ENCODE data around the gene GREM2.

DNA sequence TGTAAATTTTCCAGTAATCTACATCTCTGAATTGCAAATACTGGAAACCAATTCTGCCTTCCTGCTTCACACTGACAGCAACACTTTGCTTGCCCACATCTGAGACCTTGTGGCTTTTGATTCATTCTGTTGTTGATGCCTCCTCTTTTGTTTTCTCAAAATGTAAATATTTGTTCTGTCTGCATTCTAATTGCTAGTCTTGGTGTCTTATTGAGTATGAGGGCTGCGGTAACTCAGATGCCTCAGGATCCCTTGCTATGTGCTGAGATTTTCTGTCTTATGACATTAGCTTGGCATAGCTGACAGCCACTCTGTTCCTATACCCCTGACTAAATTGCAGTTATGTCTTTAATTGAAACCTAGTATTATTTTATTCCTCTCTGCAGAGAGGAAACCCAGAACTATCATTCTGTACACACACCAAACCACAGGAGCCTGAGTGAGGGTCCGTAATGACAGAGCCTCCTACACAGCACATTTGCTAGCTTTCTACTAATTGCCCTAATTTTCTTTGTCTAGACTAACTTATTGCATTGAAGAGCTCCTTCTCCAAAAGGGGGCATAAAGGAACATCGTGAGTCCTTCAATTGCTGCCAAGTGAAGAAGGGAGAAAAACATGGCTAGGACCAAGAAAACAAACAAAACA is 72.1 kb downstream of the GREM2 start:
- TF ChIP-seq CTCF (IDR thresholded peaks at IDR 0.05) = no peak
- no peak for TF ChIP-seq POLR2A (IDR thresholded peaks at IDR 0.05)
